Stimulated activated CD4-positive, alpha-beta T cell treated with anti-CD3 and anti-CD28 coated beads, Interleukin-15, amount 100 ng/mL, for 48 hours (primary cell): ENCODE results near the gene COL4A2.
"Not testable (repeated sequence)": the region's sequence is repeated elsewhere in the genome, so short reads cannot be mapped to it uniquely, and the experiment has no call there.

Source experiments
- DNase-seq, 2 donors: peaks; one replicate each; pipeline ENCODE4 v3.0.0-alpha.2; 2020; ENCODE audit warnings: low read depth in 2 of 2

Gene COL4A2

GRCh38 chr13:110438776-110439175 is 131.7 kb downstream of the COL4A2 start:
- DNase-seq = no peak

DNA sequence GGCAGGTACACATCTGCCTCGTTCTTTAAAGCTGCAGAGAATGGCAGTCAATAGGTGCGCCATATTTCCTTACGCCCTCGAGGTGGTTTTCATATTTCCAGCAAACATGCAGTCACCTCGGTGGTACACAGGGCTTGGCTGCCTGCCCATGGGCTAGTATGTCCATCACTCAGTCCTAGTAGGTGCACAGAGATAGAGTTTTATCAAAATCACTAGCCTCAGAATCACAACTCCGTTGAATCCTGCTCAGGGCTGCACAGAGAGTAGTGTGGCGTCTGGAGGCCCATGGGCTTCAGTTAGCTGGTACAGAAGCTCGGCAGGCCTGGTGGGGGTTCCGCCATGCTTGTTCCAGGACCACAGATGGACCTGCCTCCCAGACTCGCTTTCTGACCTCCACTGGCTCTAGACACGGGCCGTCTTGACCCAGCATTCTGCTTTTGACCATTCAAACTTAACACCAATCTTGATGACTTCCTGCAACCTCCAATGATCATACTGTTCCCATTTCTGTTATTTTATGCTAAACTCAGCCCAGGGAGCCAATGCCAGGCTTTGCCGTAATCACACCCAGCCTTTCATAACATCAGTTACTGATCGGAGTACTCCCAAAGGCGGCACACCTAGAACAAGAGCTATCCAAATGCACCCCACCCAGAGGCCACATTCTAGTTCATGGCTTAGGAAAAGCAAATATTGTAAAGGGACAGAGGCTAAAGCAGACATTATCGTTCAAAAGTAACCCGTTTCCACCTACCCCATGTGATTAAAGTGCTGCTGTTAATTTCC is 134.1 kb downstream of the COL4A2 start:
- DNase-seq = no peak

DNA sequence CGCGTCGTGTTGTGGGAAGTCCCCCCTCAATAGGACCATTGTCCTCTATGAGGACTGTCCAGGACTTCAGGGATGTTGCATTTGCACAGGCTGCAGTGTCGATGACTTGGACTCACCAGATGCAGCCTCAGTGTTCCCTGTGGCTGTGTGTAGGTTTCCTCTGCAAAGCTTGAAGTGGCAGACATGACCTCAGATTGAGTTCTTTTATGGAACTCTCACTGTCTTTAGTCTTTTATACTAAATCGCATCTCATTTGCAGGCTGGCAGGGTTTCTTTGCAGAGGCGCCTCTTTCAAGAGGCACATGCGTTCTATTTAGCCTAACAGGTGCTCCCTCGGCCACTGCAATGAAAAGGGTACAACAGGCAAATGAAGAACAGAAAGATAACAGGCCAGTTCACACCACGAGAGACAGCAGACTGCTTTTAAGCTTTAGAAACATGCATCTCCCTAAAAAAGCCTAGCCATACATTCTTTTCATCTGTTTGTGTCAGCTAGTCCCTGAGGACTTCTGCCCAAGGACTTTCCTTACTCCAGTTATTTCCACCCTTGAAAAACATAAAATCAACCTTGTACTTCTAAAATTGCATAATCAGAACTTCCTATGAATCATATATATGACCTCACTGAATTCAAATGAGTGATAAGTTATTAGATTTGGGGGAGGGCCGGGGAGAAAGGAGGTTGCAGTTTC is 136.0 kb downstream of the COL4A2 start:
- DNase-seq = no peak

DNA sequence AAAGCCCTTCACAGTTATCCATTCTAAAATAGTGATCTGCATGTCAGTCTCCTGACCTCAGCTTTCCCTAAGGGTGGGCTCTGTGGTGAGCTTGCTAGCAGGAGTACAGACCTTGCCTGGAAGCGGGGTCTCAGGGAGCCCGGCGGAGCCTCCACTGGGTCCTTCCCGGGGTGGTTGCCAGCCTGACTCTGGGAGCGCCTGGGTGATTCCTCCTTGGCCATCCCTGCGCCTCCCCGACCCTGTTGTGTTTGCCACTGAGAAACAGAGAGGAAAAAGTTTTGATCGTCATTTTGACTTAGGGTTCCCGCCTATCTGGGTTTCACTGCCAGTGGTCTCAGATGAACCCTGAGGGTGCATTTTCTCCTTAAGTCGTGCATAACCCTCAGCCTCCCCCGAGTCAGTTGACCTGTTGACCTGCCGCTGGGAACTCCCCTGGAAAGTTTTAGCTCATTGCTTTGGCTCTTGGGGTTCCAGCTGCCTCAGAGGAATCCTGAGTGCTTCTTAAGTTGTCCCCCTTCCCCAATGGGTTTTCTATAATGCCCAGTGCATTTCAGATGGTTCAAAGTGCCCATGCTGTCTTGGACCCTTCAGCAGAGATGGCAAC is 136.6 kb downstream of the COL4A2 start:
- DNase-seq = no peak

DNA sequence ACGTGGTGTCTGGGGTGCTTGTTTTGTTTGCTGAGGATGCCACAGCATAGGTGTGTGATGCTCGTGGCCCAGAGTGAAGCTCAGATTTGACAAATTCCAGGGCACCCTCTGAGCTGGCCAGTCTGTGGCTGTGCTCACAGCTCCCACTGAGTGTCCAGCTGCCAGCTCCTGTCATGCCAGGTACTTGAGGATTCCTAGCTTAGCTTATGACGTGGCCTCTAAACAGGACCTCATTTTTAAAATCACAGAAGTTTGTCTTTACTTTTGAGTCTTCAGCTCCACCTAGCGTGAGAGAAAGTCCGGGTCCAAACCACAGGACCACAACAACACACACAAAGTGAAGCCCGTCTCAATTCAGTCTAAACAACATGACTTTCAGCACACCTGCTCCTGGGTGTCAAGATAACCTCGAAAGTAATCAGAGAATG is 137.2 kb downstream of the COL4A2 start:
- DNase-seq = no peak

DNA sequence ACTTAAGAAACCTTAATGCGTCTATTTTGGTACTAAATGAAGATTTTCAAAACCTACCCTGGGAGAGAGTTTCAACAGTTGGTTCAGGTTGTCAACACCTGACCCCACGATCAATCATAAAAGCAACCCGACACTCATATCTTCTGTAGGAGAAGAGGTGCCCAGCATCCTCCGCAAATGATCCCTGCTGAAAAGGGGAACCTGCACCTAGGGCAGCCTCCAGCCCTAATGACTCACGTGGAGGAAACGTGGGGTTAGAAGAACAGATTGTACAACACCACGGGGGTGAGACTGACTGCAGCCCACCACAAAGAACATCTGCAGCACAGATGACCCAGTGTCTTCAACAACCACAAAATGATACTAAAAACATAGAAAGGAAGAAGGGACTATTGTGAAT is 138.1 kb downstream of the COL4A2 start:
- DNase-seq = no peak

DNA sequence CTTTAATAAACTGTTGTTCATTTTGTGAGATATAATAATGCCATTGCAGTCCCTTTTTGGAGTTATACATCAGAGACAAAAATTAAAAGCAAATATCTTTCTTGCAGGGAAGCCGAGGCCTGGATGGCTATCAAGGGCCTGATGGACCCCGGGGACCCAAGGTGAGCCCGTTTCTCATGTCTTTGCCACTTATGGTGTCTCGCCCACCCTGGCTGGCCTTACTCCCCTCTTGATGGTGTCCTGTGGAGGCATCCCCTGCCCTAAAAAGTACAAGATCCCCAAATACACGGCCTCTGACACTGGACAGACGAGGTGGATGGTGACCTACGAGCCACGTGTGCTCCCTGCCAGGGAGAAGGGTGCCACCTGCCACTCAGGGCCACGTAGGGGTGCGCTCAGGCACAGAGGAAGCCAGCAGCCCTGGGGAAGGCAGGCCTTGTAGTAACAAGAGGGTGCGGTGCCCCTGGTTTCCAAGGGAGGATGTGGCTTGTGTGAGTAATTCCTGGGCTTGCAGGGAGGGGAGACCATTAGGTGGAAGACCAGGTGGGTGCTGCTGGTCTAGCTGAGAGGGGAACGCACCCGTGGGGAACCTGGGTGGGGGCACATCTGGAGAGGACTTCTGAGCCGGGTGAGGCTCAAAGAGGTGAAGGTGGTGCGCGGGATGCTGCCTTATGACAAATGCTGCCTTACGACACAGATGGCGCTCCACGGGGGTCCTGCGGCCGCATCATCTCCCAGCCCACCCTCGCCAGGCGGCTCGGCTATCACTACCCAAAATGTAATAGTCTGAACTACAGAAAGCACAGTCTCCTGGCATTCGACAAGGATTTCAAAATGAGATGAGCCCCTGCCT is 138.9 kb downstream of the COL4A2 start:
- no peak for DNase-seq

DNA sequence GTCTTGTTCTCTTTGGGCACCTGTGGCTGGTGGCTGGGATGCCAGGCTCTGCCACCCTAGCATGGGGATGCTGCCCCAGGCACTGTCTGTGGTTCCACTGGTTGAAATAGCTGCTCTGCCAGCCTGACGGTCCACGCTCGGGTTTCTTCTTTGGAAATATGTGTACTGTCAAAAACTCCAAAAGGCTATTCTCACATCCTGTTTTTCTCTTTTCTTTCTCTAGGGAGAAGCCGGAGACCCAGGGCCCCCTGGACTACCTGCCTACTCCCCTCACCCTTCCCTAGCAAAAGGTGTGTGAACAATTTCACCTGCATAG is 139.4 kb downstream of the COL4A2 start:
- no peak for DNase-seq

- no peak for DNase-seq
Measured at GRCh38 chr13:110447058-110447511, 140.0 kb downstream of the COL4A2 start.

GRCh38 chr13:110447801-110448200 is 140.7 kb downstream of the COL4A2 start:
- DNase-seq = no peak

DNA sequence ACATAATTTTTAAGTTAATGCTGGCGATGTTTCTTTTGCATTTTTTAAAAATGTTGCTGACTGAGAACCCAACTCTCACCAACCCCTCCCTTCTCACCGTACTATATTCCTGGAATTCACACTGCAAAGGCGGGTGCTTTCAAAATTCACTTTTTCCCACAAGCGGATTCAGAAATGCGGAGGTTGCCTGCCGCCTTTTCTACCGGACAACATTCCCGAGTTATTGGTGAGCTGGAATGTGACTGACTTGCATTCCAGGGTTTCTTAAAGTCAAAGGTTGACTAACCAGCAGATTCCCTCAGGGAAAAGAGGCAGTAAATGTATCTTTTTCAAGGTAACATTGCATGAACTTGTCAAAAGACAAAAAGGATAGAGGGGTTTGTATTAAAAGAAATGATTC is 141.1 kb downstream of the COL4A2 start:
- no peak for DNase-seq

DNA sequence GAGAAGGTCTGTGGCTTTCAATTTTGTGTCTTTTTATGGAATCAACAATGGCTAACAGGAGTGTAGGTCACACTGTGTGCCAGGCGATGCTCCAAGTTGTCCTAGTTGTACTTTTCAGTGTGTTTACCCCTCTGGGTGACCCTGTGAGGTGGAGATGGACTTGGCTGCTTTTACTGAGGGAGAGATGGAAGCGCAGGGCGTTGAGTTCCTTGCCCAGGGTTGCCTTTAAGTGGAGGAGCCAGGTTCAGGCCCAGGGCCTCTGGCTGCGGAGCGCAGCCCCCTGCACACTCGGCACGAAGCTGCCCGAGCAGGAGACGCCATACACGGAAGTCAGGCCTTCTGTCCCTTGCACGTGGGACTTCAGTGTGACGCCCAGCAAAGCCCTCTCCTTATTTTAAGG is 141.6 kb downstream of the COL4A2 start:
- no peak for DNase-seq

DNA sequence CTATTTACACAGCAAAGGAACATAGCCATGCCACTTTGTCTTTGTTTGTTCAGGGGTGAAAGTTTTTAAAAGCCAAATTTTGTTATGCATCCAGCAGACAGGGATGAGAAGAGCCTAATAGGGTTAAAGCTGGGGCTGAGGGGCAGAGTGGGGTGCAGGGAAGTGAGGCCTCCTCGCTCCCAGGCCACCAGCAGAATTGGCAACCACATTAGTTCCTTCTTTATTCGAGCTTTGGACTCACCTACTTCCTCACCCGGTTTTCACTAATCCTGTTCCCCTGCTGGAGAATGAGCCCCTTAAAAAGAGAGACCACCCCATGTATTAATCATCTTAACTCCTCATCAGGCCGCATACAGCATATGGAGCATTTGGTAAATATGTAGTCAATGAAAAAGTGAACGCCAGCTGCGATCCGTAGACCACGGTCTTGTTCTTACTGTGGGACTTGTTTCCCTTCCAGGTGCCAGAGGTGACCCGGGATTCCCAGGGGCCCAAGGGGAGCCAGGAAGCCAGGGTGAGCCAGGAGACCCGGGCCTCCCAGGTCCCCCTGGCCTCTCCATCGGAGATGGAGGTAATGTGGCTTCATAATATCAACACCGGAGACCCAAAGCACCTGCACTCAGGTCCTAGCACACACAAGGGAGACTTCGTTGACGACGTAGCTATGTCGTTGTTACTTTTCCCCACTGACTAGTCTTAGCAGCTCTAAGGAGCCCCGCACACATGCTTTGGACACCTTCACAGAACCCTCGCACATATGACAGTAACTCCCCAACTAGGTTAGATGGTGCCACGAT is 142.3 kb downstream of the COL4A2 start:
- DNase-seq = no peak

DNA sequence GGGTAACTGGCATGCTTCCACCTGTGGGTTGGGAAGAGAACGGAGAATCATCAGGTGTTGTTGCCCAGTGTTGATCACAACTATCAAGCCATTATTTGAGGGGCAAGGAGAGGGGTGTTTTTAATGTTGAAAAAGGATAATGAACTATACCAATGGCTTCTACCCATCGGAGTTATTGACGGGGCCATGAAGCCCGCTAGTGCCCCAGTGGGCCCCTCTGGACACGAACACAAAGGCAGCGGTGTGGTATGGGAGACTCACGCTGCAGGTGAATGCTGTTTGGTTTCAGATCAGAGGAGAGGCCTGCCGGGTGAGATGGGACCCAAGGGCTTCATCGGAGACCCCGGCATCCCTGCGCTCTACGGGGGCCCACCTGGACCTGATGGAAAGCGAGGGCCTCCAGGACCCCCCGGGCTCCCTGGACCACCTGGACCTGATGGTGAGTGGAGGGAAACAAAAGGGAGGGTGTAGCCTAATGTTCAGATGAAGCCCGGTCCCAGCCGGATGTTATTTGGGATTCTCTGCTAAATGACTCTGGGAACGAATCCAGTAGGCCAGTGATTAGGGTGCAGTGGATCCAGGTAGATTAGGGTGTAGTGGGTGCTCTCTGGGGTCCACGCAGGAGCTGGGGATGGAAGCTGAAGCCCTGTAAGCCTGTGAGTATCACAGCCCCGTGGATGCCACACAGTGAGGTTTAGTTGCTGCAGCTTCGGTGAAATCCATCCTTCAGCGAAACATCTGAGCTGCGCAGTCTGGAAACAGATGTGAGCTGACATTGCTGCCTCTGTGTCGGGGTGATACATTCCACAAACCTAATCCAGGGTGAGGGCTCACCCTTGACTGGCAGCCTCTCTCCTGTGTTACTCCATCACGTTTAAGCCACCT is 143.2 kb downstream of the COL4A2 start:
- no peak for DNase-seq

- no peak for DNase-seq
Measured at GRCh38 chr13:110450941-110451730, 144.1 kb downstream of the COL4A2 start.

- not testable (repeated sequence) for DNase-seq
Measured at GRCh38 chr13:110453091-110453490, 146.0 kb downstream of the COL4A2 start.

- DNase-seq = no peak
Measured at GRCh38 chr13:110453797-110454196, 146.7 kb downstream of the COL4A2 start.

GRCh38 chr13:110454227-110454859 is 147.3 kb downstream of the COL4A2 start:
- DNase-seq = no peak

- no peak for DNase-seq
Measured at GRCh38 chr13:110454956-110455355, 147.9 kb downstream of the COL4A2 start.
